Eye (tissue), 1 donor: Measurements from ENCODE around the gene DIS3L2.
A peak's percentile ranks its signal among the peaks of the same experiment; 100 is the strongest.
"Not testable (repeated sequence)": the region's sequence is repeated elsewhere in the genome, so short reads cannot be mapped to it uniquely, and the experiment has no call there.

Experiments used
- DNase-seq: peaks from one replicate; pipeline ENCODE4 v3.0.0-alpha.2; 2015

Gene DIS3L2

GRCh38 chr2:232336981-232337720 is 375.6 kb downstream of the DIS3L2 start:
- no peak for DNase-seq

- DNase-seq = not testable (repeated sequence)
Observed at GRCh38 chr2:232338094-232338758, 376.7 kb downstream of the DIS3L2 start.

GRCh38 chr2:232338759-232339106 is 377.2 kb downstream of the DIS3L2 start:
- no peak for DNase-seq

GRCh38 chr2:232339121-232340081 is 377.9 kb downstream of the DIS3L2 start:
- DNase-seq = no peak

- DNase-seq = no peak
Observed at GRCh38 chr2:232340171-232340935, 378.8 kb downstream of the DIS3L2 start.

GRCh38 chr2:232341061-232341738 is 379.7 kb downstream of the DIS3L2 start:
- DNase-seq = no peak

- DNase-seq = no peak
Observed at GRCh38 chr2:232341739-232342126, 380.2 kb downstream of the DIS3L2 start.

- no peak for DNase-seq
Observed at GRCh38 chr2:232342635-232343565, 381.4 kb downstream of the DIS3L2 start.

GRCh38 chr2:232343821-232344220 is 382.3 kb downstream of the DIS3L2 start:
- DNase-seq = no peak

GRCh38 chr2:232345251-232345650 is 383.7 kb downstream of the DIS3L2 start:
- DNase-seq = no peak

- no peak for DNase-seq
Observed at GRCh38 chr2:232347369-232347768, 385.9 kb downstream of the DIS3L2 start.

GRCh38 chr2:232348936-232349335 is 387.4 kb downstream of the DIS3L2 start:
- no peak for DNase-seq

- no peak for DNase-seq
Observed at GRCh38 chr2:232349546-232349945, 388.0 kb downstream of the DIS3L2 start.

GRCh38 chr2:232349946-232350635 is 388.6 kb downstream of the DIS3L2 start:
- DNase-seq = no peak

- peak; percentile 40 for DNase-seq
Observed at GRCh38 chr2:232350804-232351685, 389.5 kb downstream of the DIS3L2 start.

- DNase-seq = peak; percentile 30
Observed at GRCh38 chr2:232351686-232352510, 390.4 kb downstream of the DIS3L2 start.

- DNase-seq = no peak
Observed at GRCh38 chr2:232352511-232353091, 391.1 kb downstream of the DIS3L2 start.

GRCh38 chr2:232353096-232353495 is 391.6 kb downstream of the DIS3L2 start:
- no peak for DNase-seq
